Dermis blood vessel endothelial cell (primary cell): ENCODE measurements around the gene NOC3L. TPM values are rescaled to one million over a fixed set of nuclear protein-coding genes. Genes with fewer than 3 reads are reported as not detected.
A peak's percentile ranks its signal among the peaks of the same experiment; 100 is the strongest.
"Not testable (repeated sequence)": the region's sequence is repeated elsewhere in the genome, so short reads cannot be mapped to it uniquely, and the experiment has no call there.

Experiments used
- DNase-seq: peaks from one replicate; pipeline ENCODE4 v3.0.0; 2010
- total RNA-seq: library from RNA; depleted of rRNA; stranded (reverse); fragments of >200 nt; gene quantifications from 2 replicates; pipeline ENCODE4 v1.2.3, GENCODE V29; 2014

NOC3L gene
- total RNA-seq, 1 donor from 2014 or later, result 30.8 TPM

GRCh38 chr10:94361171-94361794 is 1.5 kb downstream of the NOC3L start:
- DNase-seq, result peak; percentile 61

- no peak for DNase-seq
Observed at GRCh38 chr10:94358480-94358879, 4.3 kb downstream of the NOC3L start.

- no peak for DNase-seq
Observed at GRCh38 chr10:94357193-94357592, 5.5 kb downstream of the NOC3L start.

GRCh38 chr10:94355841-94356240 is 6.9 kb downstream of the NOC3L start:
- DNase-seq, result no peak

- DNase-seq, result no peak
Observed at GRCh38 chr10:94353336-94353735, 9.4 kb downstream of the NOC3L start.

GRCh38 chr10:94351089-94351488 is 11.7 kb downstream of the NOC3L start:
- DNase-seq, result no peak

GRCh38 chr10:94350500-94350899 is 12.2 kb downstream of the NOC3L start:
- DNase-seq, result not testable (repeated sequence)

GRCh38 chr10:94349327-94349726 is 13.4 kb downstream of the NOC3L start:
- DNase-seq, result no peak

GRCh38 chr10:94344522-94345122 is 18.1 kb downstream of the NOC3L start:
- DNase-seq, result no peak

- DNase-seq, result no peak
Observed at GRCh38 chr10:94343151-94343550, 19.6 kb downstream of the NOC3L start.

- DNase-seq, result no peak
Observed at GRCh38 chr10:94334857-94335256, 27.9 kb downstream of the NOC3L start.

- DNase-seq, result no peak
Observed at GRCh38 chr10:94333051-94333450, 29.7 kb downstream of the NOC3L start.

- DNase-seq, result no peak
Observed at GRCh38 chr10:94328613-94329012, 34.1 kb downstream of the NOC3L start.

- no peak for DNase-seq
Observed at GRCh38 chr10:94327649-94328048, 35.1 kb downstream of the NOC3L start.

GRCh38 chr10:94324609-94325233 is 38.0 kb downstream of the NOC3L start:
- DNase-seq, result no peak

- DNase-seq, result peak; percentile 82
Observed at GRCh38 chr10:94320285-94320914, 42.3 kb downstream of the NOC3L start.

GRCh38 chr10:94316560-94316959 is 46.2 kb downstream of the NOC3L start:
- no peak for DNase-seq

- no peak for DNase-seq
Observed at GRCh38 chr10:94315975-94316464, 46.7 kb downstream of the NOC3L start.

GRCh38 chr10:94315024-94315451 is 47.7 kb downstream of the NOC3L start:
- DNase-seq, result no peak

GRCh38 chr10:94310369-94310768 is 52.4 kb downstream of the NOC3L start:
- no peak for DNase-seq

GRCh38 chr10:94308866-94309265 is 53.9 kb downstream of the NOC3L start:
- peak; percentile 71 for DNase-seq

GRCh38 chr10:94307046-94307615 is 55.6 kb downstream of the NOC3L start:
- DNase-seq, result peak; percentile 58

- DNase-seq, result no peak
Observed at GRCh38 chr10:94303929-94304328, 58.8 kb downstream of the NOC3L start.
